Endothelial cell of umbilical vein (primary cell): Measurements from ENCODE around the gene ZBTB39. TPM values are rescaled to one million over a fixed set of nuclear protein-coding genes. Genes with fewer than 3 reads are reported as not detected.
"Not testable (repeated sequence)": the region's sequence is repeated elsewhere in the genome, so short reads cannot be mapped to it uniquely, and the experiment has no call there.

Source experiments
- BruUV-seq: library from RNA; stranded (reverse); fragments of 400-500 nt; replicated peaks from 2 replicates; lab custom pipeline; 2021; lab: Mats Ljungman, UMichigan
- CTCF ChIA-PET: fragments of 300-600, 350-600 bp; sonication (Branson Sonifier 250); formaldehyde crosslinking; loops from one replicate; lab custom pipeline; 2021; ENCODE audit warnings: antibody characterized with exemption, inconsistent platforms; lab: Charles Lee
- POLR2A ChIA-PET: fragments of 300-600, 350-600 bp; sonication (Branson Sonifier 250); formaldehyde crosslinking; loops from one replicate; lab custom pipeline; 2021; ENCODE audit warnings: antibody characterized with exemption, inconsistent platforms; lab: Charles Lee
- DNase-seq: peaks from one replicate; pipeline ENCODE4 v3.0.0-alpha.2; 2011; ENCODE audit warnings: low read depth, low spot score
- FAIRE-seq: peaks from 2 replicates; lab custom pipeline; 2011; peaks lifted over from hg19 to GRCh38; lab: Jason Lieb, UNC
- H2AFZ ChIP-seq: 2 replicates; pipeline ENCODE4 v1.6.0; 2012; ENCODE audit warnings: low read depth, low read length, control low read depth, inconsistent platforms
- H3K27ac ChIP-seq: 2 replicates; pipeline ENCODE4 v1.5.1; 2011; ENCODE audit warnings: low read depth, mild to moderate bottlenecking, control low read depth, low read length, moderate library complexity; ENCODE audit not compliant: insufficient read depth
- H3K27me3 ChIP-seq, 2 experiments: 2 replicates each; pipeline versions ENCODE4 v1.6.0 to v1.6.1; 2011; ENCODE audit warnings: low read length in 2 of 2, mixed read lengths in 1 of 2; ENCODE audit not compliant: control insufficient read depth in 2 of 2, insufficient read depth in 2 of 2
- H3K36me3 ChIP-seq, 2 experiments: 2 replicates in 1 of 2; 3 replicates in 1 of 2; pipeline ENCODE4 v1.5.1; 2011; ENCODE audit warnings: low read length in 2 of 2, mild to moderate bottlenecking in 1 of 2, moderate library complexity in 1 of 2; ENCODE audit not compliant: control insufficient read depth in 2 of 2, insufficient read depth in 2 of 2; ENCODE audit errors: extremely low read depth in 1 of 2
- H3K4me1 ChIP-seq: 3 replicates; pipeline ENCODE4 v1.5.1; 2011; ENCODE audit warnings: mild to moderate bottlenecking, low read length; ENCODE audit not compliant: control insufficient read depth, insufficient read depth; ENCODE audit errors: extremely low read depth
- H3K4me2 ChIP-seq: 2 replicates; pipeline ENCODE4 v1.6.1; 2011; ENCODE audit warnings: low read length, control low read depth, mixed read lengths; ENCODE audit not compliant: insufficient read depth
- H3K4me3 ChIP-seq, 3 experiments: fragments of 200-600 bp in 1 of 3; sonication (generic), shearing (Covaris generic) in 1 of 3; replicated peaks in 1 of 3; 2 replicates each; pipeline ENCODE4 v1.5.1; 2011 to 2016; ENCODE audit warnings: control low read depth in 3 of 3, low read length in 3 of 3, mild to moderate bottlenecking in 2 of 3, inconsistent platforms in 1 of 3, low read depth in 1 of 3, moderate library complexity in 1 of 3; ENCODE audit not compliant: insufficient read depth in 1 of 3
- H3K79me2 ChIP-seq: 2 replicates; pipeline ENCODE4 v1.6.0; 2012; ENCODE audit warnings: low read length, inconsistent platforms; ENCODE audit not compliant: control insufficient read depth, insufficient read depth
- H3K9ac ChIP-seq: replicated peaks from 2 replicates; pipeline ENCODE3; 2011; ENCODE audit warnings: low read length, control low read depth; ENCODE audit not compliant: insufficient read depth; ENCODE audit errors: extremely low read depth
- H3K9me1 ChIP-seq: replicated peaks from 3 replicates; pipeline ENCODE4 v1.6.0; 2011; ENCODE audit warnings: mild to moderate bottlenecking, low read length; ENCODE audit not compliant: control insufficient read depth, insufficient read depth; ENCODE audit errors: extremely low read depth
- H3K9me3 ChIP-seq: replicated peaks from 2 replicates; pipeline ENCODE4 v1.5.1; 2012; ENCODE audit warnings: low read length, inconsistent platforms; ENCODE audit not compliant: control insufficient read depth, insufficient read depth
- H4K20me1 ChIP-seq: replicated peaks from 2 replicates; pipeline ENCODE3; 2011; ENCODE audit warnings: mild to moderate bottlenecking, low read length; ENCODE audit not compliant: control insufficient read depth, insufficient read depth; ENCODE audit errors: extremely low read depth
- EZH2 ChIP-seq: IDR thresholded peaks from 2 replicates; pipeline ENCODE4 v1.6.1; 2012; ENCODE audit warnings: borderline replicate concordance, low read depth, mild to moderate bottlenecking, moderate library complexity, low read length, inconsistent platforms; ENCODE audit not compliant: severe bottlenecking
- FOS ChIP-seq: IDR thresholded peaks from 2 replicates; pipeline ENCODE4 v1.6.1; 2011; ENCODE audit warnings: mild to moderate bottlenecking, low read length, moderate library complexity, borderline replicate concordance; ENCODE audit not compliant: insufficient read depth
- GATA2 ChIP-seq: IDR thresholded peaks from 2 replicates; pipeline ENCODE4 v1.7.0; 2011; ENCODE audit warnings: low read depth, mild to moderate bottlenecking, moderate library complexity, mixed read lengths, low read length; ENCODE audit not compliant: insufficient read length, insufficient read depth
- JUN ChIP-seq: IDR thresholded peaks from 2 replicates; pipeline ENCODE4 v1.6.1; 2011; ENCODE audit warnings: borderline replicate concordance, low read depth; ENCODE audit not compliant: insufficient read length, insufficient read depth
- MYC ChIP-seq: IDR thresholded peaks from one replicate; pipeline ENCODE4 v1.6.1; 2011; ENCODE audit warnings: mild to moderate bottlenecking, low read depth, low read length
- POLR2A ChIP-seq: IDR thresholded peaks from 2 replicates; pipeline ENCODE4 v1.6.1; 2012; ENCODE audit warnings: low read depth, mild to moderate bottlenecking, control low read depth, low read length
- POLR2AphosphoS5 ChIP-seq: IDR thresholded peaks from 2 replicates; pipeline ENCODE4 v1.6.1; 2012; ENCODE audit warnings: low read depth, mild to moderate bottlenecking, control low read depth, low read length, moderate library complexity; ENCODE audit not compliant: insufficient read depth
- dilution Hi-C: fragments of 300-500 bp; cut with MboI; formaldehyde crosslinking; loops from one replicate; pipeline ENCODE4 v1.15.0; 2019; ENCODE audit warnings: low sequenced_read_pairs; ENCODE audit not compliant: extremely low pct_ligation_motif_present
- intact Hi-C: fragments of 100-400 bp; cut with micrococcal nuclease; formaldehyde crosslinking; loops from one replicate; pipeline ENCODE4 v1.10.0; 2022
- polyA plus RNA-seq, 4 experiments: library from polyadenylated mRNA; depleted of rRNA in 3 of 4; stranded (reverse) in 3 of 4; unstranded in 1 of 4; fragments of >200 nt; gene quantifications; 2 replicates each; pipeline versions ENCODE4 v1.2.1 to v1.2.3, GENCODE V29; 2011 to 2012; ENCODE audit warnings: missing spikeins in 1 of 4
- total RNA-seq: library from RNA; stranded (reverse); gene quantifications from 2 replicates; pipeline ENCODE4 v1.2.3, GENCODE V29; 2021
- TF ChIP-seq, protein P1 (sequence below), 2 donors: IDR thresholded peaks; 1 replicate in 1 of 2; 2 replicates in 1 of 2; pipeline ENCODE4 v1.5.1; 2011; ENCODE audit warnings: low read length in 2 of 2, mild to moderate bottlenecking in 2 of 2, moderate library complexity in 2 of 2, control low read depth in 1 of 2, inconsistent platforms in 1 of 2, low read depth in 1 of 2; ENCODE audit not compliant: insufficient read depth in 1 of 2; ENCODE audit errors: extremely low read depth in 1 of 2
- TF ChIP-seq, protein P2 (sequence below): IDR thresholded peaks from 2 replicates; pipeline ENCODE4 v1.6.1; 2011; ENCODE audit not compliant: insufficient read depth, insufficient read length

The ZBTB39 gene
- total and polyA plus RNA-seq, 2 donors (not counting 3 experiments of a cell fraction or from before 2014, with no cell fraction given): 5.9 to 8.5 TPM

DNA sequence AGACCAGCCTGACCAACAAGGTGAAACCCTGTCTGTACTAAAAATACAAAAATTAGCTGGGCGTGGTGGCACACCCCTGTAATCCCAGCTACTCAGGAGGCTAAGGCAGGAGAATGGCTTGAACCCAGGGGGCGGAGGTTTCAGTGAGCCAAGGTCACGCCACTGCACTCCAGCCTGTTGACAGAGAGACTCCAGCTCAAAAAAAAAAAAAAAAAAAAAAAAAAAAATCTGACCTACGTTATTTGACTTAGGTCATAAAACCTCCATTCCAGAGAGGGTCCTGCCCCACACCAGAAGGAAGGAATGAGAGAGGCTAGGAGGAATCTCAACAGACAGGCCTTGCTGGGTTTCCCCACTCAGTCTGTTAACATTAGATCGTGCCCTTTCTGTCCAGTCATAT lies 12.0 kb upstream of the ZBTB39 start:
- H3K36me3 ChIP-seq, H3K4me2 ChIP-seq, H3K9me1 ChIP-seq, H3K27ac ChIP-seq, H3K4me3 ChIP-seq, H2AFZ ChIP-seq, intact Hi-C loops, DNase-seq, BruUV-seq, POLR2A ChIA-PET, FAIRE-seq, dilution Hi-C loops, H3K4me1 ChIP-seq, H3K79me2 ChIP-seq, H4K20me1 ChIP-seq, H3K9ac ChIP-seq, H3K9me3 ChIP-seq: not testable (repeated sequence)
- CTCF ChIA-PET: interaction anchor here (0.8 to 2.6 kb wide), 8 partner anchors 9 to 165 kb away, joined by 3 to 16 read pairs (median 4); no protein-coding TSS in a partner anchor
- peaks cover 8 to 12% of the 10 kb centered on the region in 2 experiments for H3K27me3 ChIP-seq

DNA sequence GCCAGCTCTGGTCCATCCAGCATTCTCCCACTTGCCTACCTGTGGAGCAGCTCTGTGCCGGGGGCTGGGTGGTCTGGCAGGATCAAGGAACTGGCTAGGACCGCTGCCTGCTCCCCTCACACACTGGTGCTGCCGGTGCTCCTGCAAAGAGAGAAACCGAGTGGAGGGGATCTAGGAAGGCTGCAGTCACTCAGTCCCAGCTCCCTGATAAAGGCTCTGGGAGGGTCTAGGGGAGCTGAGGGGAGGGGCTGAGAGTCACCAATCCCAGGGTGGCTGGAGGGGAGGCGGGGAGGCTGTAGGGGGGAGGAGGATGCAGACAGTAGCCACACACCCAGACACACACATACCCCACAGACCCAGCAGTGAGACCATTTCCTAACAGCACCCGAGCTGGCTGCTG lies 10.0 kb upstream of the ZBTB39 start, which contains the start of gene TAC3:
Gene TAC3 (minus strand): TSS at position 182 of the 400 bp plus-strand sequence. CDS start 732 bp downstream, outside the sequence.
- H3K36me3 ChIP-seq: no peaks in the 10 kb centered on the region
- no peak within 1 kb of the TSS for H2AFZ ChIP-seq
- DNase-seq (no peak), FAIRE-seq (no peak)
- H3K27ac ChIP-seq: no peak within 1 kb of the TSS
- intact Hi-C loops (no loop called here), dilution Hi-C loops (no loop called here)
- no peaks in the 10 kb centered on the region for H4K20me1 ChIP-seq
- no peaks in the 10 kb centered on the region for H3K4me1 ChIP-seq
- BruUV-seq: no TSS peak
- H3K9me3 ChIP-seq: no peaks in the 10 kb centered on the region
- H3K9me1 ChIP-seq: no peaks in the 10 kb centered on the region
- H3K9ac ChIP-seq: no peak within 1 kb of the TSS
- ChIA-PET CTCF (interaction anchor here (0.7 to 2.6 kb wide), 7 partner anchors 9 to 95 kb away, joined by 3 to 16 read pairs (median 4); partner anchors contain the start of gene STAT6), POLR2A (no interaction called here)
- H3K79me2 ChIP-seq: no peaks in the 10 kb centered on the region
- no peak within 1 kb of the TSS for H3K4me2 ChIP-seq
- H3K27me3 ChIP-seq: peaks cover 21% of the 10 kb centered on the region in 2 experiments
- no peak within 1 kb of the TSS for H3K4me3 ChIP-seq
- TF ChIP-seq EZH2 (no peak), POLR2A (no peak), MYC (no peak), POLR2AphosphoS5 (no peak), JUN (no peak), FOS (no peak), GATA2 (no peak)
- TF ChIP-seq, protein P1, sequence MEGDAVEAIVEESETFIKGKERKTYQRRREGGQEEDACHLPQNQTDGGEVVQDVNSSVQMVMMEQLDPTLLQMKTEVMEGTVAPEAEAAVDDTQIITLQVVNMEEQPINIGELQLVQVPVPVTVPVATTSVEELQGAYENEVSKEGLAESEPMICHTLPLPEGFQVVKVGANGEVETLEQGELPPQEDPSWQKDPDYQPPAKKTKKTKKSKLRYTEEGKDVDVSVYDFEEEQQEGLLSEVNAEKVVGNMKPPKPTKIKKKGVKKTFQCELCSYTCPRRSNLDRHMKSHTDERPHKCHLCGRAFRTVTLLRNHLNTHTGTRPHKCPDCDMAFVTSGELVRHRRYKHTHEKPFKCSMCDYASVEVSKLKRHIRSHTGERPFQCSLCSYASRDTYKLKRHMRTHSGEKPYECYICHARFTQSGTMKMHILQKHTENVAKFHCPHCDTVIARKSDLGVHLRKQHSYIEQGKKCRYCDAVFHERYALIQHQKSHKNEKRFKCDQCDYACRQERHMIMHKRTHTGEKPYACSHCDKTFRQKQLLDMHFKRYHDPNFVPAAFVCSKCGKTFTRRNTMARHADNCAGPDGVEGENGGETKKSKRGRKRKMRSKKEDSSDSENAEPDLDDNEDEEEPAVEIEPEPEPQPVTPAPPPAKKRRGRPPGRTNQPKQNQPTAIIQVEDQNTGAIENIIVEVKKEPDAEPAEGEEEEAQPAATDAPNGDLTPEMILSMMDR (IDR thresholded peaks at IDR 0.05; ENCODE audit: extremely low read depth in 1 of 2, insufficient read depth in 1 of 2, low read depth in 1 of 2, low read length in 2 of 2): no peak
- TF ChIP-seq, protein P2, sequence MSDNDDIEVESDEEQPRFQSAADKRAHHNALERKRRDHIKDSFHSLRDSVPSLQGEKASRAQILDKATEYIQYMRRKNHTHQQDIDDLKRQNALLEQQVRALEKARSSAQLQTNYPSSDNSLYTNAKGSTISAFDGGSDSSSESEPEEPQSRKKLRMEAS: no peak
